Thymus (tissue), 11 donors: ENCODE measurements around the gene CPD. TPM values are rescaled to one million over a fixed set of nuclear protein-coding genes. Genes with fewer than 3 reads are reported as not detected.
"Not testable (repeated sequence)": the region's sequence is repeated elsewhere in the genome, so short reads cannot be mapped to it uniquely, and the experiment has no call there.

Experiments
- DNase-seq, 9 donors: peaks; one replicate each; pipeline ENCODE4 v3.0.0-alpha.2; 2013; ENCODE audit warnings: low spot score in 9 of 9, low read depth in 6 of 9, missing footprints in 1 of 9
- H3K27ac ChIP-seq, 2 donors: one replicate each; pipeline ENCODE4 v1.5.1; 2013; ENCODE audit warnings: control low read depth in 1 of 2, low read depth in 1 of 2, low read length in 1 of 2, mild to moderate bottlenecking in 1 of 2, moderate library complexity in 1 of 2
- H3K27me3 ChIP-seq, 2 donors: one replicate each; pipeline ENCODE4 v1.5.1; 2013; ENCODE audit warnings: low read length in 1 of 2; ENCODE audit not compliant: control insufficient read depth in 2 of 2, insufficient read depth in 1 of 2
- H3K36me3 ChIP-seq, 2 donors: one replicate each; pipeline ENCODE4 v1.5.1; 2013; ENCODE audit warnings: low read length in 1 of 2, mild to moderate bottlenecking in 1 of 2, moderate library complexity in 1 of 2; ENCODE audit not compliant: control insufficient read depth in 2 of 2, insufficient read depth in 2 of 2
- H3K4me1 ChIP-seq, 2 donors: one replicate each; pipeline ENCODE4 v1.5.1; 2013; ENCODE audit warnings: low read length in 2 of 2; ENCODE audit not compliant: control insufficient read depth in 2 of 2, insufficient read depth in 2 of 2
- H3K4me3 ChIP-seq, 2 donors: one replicate each; pipeline ENCODE4 v1.5.1; 2013; ENCODE audit warnings: low read length in 2 of 2, control low read depth in 1 of 2, mild to moderate bottlenecking in 1 of 2
- H3K9me3 ChIP-seq, 2 donors: one replicate each; pipeline ENCODE4 v1.5.1; 2013; ENCODE audit warnings: low read length in 1 of 2, mild to moderate bottlenecking in 1 of 2; ENCODE audit not compliant: control insufficient read depth in 2 of 2, insufficient read depth in 1 of 2
- WGBS: extraction: QIAGEN DNeasy Blood & Tissue Kit; methylation state at CpG from one replicate; pipeline ENCODE4 v1.1.7; 2013; 5-methylcytosine and 5-hydroxymethylcytosine counted together
- polyA plus RNA-seq: library from polyadenylated mRNA; stranded (reverse); fragments of 200-250 nt; gene quantifications from one replicate; pipeline ENCODE4 v1.2.3, GENCODE V29; 2013
- total RNA-seq: library from RNA; stranded (reverse); fragments of 120-200 nt; gene quantifications from one replicate; pipeline ENCODE4 v1.2.4, GENCODE V29; 2013
- donor health status: healthy.

CPD gene
- total and polyA plus RNA-seq, 2 donors, result 11.2 to 14.3 TPM

- Histone ChIP-seq H3K4me1 (no peaks in the 10 kb centered on the region), H3K27me3 (no peaks in the 10 kb centered on the region), H3K27ac (no peak overlapping the region), H3K36me3 (peaks cover 0 to 14% of the 10 kb centered on the region in 2 donors), H3K9me3 (no peaks in the 10 kb centered on the region), H3K4me3 (no peak overlapping the region)
- 100% methylated on average over 1 of the region's 1 CpG for whole genome bisulfite sequencing
- DNase-seq, result no peak
These were observed 48.9 kb downstream of the CPD start for GRCh38 chr17:30427611-30428010.

- no peaks in the 10 kb centered on the region for H3K27me3 ChIP-seq
- WGBS, result 90% methylated on average over 1 of the region's 1 CpG
- DNase-seq, result no peak
- H3K36me3 ChIP-seq, result peaks cover 1 to 13% of the 10 kb centered on the region in 2 donors
- no peak overlapping the region for H3K4me3 ChIP-seq
- H3K27ac ChIP-seq, result no peak overlapping the region
- H3K4me1 ChIP-seq, result no peaks in the 10 kb centered on the region
- no peaks in the 10 kb centered on the region for H3K9me3 ChIP-seq
These were observed 50.4 kb downstream of the CPD start for GRCh38 chr17:30429155-30429554.

DNA sequence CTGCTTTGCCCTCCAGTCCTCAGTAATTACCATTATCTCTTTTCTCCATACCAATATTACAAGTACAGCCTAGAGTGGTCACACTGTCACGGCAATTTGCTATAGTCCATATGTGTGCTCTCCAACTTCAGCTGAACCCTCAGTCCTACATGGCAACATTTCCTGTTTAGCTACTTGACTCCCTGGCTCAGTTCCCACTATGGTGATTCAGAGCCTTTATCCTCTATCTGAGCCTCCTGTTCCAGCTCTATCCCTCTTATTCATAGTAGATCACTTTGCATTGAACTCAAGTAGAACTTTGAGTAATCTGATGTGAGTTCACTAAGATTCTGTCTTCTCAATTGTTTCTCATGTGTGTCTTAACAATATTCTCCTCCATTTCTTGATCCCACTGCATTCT lies 54.8 kb downstream of the CPD start:
- WGBS, result 97% methylated on average over 1 of the region's 1 CpG
- no peak overlapping the region for H3K27ac ChIP-seq
- DNase-seq, result no peak
- H3K27me3 ChIP-seq, result no peaks in the 10 kb centered on the region
- peaks cover 7 to 11% of the 10 kb centered on the region in 2 donors for H3K36me3 ChIP-seq
- no peak overlapping the region for H3K4me3 ChIP-seq
- H3K9me3 ChIP-seq, result no peaks in the 10 kb centered on the region
- no peaks in the 10 kb centered on the region for H3K4me1 ChIP-seq

DNA sequence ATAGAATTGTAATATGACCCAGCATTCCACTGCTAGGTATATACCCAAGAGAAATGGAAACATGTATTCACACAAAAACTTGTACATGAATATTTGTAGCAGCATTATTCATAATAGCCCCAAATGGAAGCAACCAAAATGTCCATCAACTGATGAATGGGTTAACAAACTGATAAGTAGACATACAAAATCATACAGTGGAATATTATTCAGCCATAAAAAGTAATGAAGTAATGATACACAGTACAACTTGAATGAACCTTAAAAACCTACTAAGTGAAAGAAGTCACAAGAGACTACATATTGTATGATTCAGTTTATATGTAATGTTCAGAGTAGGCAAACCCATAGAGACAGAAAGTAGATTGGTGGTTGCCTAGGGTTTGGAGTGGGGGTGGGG lies 58.0 kb downstream of the CPD start:
- H3K4me3 ChIP-seq, result no peak overlapping the region
- H3K4me1 ChIP-seq, result no peaks in the 10 kb centered on the region
- H3K27ac ChIP-seq, result no peak overlapping the region
- peaks cover 7 to 11% of the 10 kb centered on the region in 2 donors for H3K36me3 ChIP-seq
- H3K27me3 ChIP-seq, result no peaks in the 10 kb centered on the region
- H3K9me3 ChIP-seq, result no peaks in the 10 kb centered on the region
- DNase-seq, result no peak

- Histone ChIP-seq H3K9me3 (no peaks in the 10 kb centered on the region), H3K27ac (no peak overlapping the region), H3K4me1 (no peaks in the 10 kb centered on the region), H3K4me3 (no peak overlapping the region), H3K36me3 (peaks cover 4 to 12% of the 10 kb centered on the region in 2 donors), H3K27me3 (no peaks in the 10 kb centered on the region)
- 98% methylated on average over 6 of the region's 6 CpGs for WGBS
- DNase-seq, result no peak
These were observed 65.0 kb downstream of the CPD start for GRCh38 chr17:30443721-30444120.

DNA sequence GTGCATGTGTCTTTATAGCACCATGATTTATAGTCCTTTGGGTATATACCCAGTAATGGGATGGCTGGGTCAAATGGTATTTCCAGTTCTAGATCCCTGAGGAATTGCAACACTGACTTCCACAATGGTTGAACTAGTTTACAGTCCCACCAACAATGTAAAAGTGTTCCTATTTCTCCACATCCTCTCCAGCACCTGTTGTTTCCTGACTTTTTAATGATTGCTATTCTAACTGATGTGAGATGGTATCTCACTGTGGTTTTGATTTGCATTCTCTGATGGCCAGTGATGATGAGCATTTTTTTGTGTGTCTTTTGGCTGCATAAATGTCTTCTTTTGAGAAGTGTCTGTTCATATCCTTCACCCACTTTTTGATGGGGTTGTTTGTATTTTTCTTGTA lies 67.9 kb downstream of the CPD start:
- H3K27ac ChIP-seq, H3K4me3 ChIP-seq, DNase-seq, H3K4me1 ChIP-seq, H3K27me3 ChIP-seq, H3K9me3 ChIP-seq: not testable (repeated sequence)
- H3K36me3 ChIP-seq, result peaks cover 7 to 17% of the 10 kb centered on the region in 2 donors

DNA sequence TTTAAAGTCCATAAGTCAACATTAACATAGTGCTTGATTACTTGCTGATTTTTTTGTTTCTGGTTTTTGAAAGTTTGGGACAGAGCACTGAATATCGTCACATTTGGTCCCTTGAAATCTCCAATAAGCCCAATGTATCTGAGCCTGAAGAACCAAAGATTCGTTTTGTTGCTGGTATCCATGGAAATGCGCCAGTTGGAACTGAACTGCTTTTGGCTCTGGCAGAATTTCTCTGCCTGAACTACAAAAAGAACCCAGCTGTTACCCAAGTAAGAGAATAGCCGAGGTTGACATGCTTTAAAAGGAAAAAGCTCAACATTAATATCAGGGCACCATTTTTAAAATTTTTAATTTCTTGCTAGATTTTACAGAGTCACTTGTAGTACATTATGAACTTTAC lies 70.8 kb downstream of the CPD start:
- Histone ChIP-seq H3K36me3 (peaks cover 8 to 19% of the 10 kb centered on the region in 2 donors), H3K9me3 (peaks cover 0 to 3% of the 10 kb centered on the region in 2 donors), H3K4me1 (no peaks in the 10 kb centered on the region), H3K27me3 (no peaks in the 10 kb centered on the region), H3K27ac (no peak overlapping the region), H3K4me3 (no peak overlapping the region)
- DNase-seq, result no peak
- 98% methylated on average over 4 of the region's 4 CpGs for WGBS

GRCh38 chr17:30450125-30451027 lies 71.6 kb downstream of the CPD start:
- H3K4me3 ChIP-seq, result no peak overlapping the region
- WGBS, result 97% methylated on average over 12 of the region's 12 CpGs
- H3K4me1 ChIP-seq, result no peaks in the 10 kb centered on the region
- no peaks in the 10 kb centered on the region for H3K27me3 ChIP-seq
- H3K36me3 ChIP-seq, result peaks cover 11 to 22% of the 10 kb centered on the region in 2 donors
- H3K9me3 ChIP-seq, result peaks cover 0 to 3% of the 10 kb centered on the region in 2 donors
- no peak for DNase-seq
- H3K27ac ChIP-seq, result no peak overlapping the region

DNA sequence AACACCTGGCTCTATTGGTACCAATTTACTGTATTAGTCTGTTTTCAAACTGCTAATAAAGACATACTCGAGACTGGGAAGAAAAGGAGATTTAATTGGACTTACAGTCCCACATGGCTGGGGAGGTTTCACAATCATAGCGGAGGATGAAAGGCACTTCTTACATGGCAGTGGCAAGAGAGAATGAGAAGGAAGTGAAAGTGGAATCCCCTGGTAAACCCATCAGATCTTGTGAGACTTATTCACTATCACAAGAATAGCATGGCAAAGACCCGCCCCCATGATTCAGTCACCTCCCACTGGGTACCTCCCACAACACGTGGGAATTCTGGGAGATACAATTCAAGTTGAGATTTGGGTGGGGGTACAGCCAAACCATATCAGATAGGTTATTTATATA lies 75.9 kb downstream of the CPD start:
- WGBS, result 97% methylated on average over 4 of the region's 4 CpGs
- Histone ChIP-seq H3K9me3 (peaks cover 0 to 3% of the 10 kb centered on the region in 2 donors), H3K27ac (no peak overlapping the region), H3K36me3 (peaks cover 6 to 31% of the 10 kb centered on the region in 2 donors), H3K4me1 (no peaks in the 10 kb centered on the region), H3K4me3 (no peak overlapping the region), H3K27me3 (no peaks in the 10 kb centered on the region)
- no peak for DNase-seq
